Measurements from ENCODE around the gene PLCH1.

The PLCH1 gene

GRCh38 chr3:155745795-155746550, 1.1 kb upstream of the PLCH1 start:
- peak; percentile 37 for DNase-seq

- peak; percentile 58 for DNase-seq
These were observed 753 bp downstream of the PLCH1 start for GRCh38 chr3:155744010-155744625.

GRCh38 chr3:155743606-155744005, 1.3 kb downstream of the PLCH1 start:
- no peak for DNase-seq

DNA sequence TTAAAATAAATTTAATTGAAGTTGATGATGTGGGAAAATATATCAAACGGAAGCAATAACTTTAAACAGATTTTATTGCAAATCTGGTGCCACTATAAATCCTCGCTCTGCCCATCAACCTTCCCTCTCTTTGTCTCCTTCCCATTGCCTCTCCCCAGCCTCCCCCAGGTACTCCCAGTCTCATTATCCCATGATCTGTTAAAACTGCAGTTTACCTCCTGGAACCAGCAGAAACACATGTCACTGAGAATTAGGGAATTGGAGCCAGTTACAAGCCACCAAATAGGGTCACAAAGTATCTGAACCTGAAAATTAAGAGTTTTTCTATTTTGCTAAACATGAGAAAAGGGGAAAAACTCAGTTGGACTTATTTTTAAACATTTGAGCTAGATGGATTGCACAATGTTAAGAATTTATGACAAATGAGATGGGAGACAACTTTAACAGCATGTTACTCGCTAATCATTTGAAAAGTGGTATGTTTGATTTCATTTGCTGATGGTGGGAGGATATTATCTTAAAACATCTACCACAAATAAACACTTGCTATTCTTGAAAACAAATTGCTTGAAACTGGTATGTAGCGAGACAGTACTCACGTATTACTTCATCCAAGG, 2.4 kb downstream of the PLCH1 start:
- no peak for DNase-seq

DNA sequence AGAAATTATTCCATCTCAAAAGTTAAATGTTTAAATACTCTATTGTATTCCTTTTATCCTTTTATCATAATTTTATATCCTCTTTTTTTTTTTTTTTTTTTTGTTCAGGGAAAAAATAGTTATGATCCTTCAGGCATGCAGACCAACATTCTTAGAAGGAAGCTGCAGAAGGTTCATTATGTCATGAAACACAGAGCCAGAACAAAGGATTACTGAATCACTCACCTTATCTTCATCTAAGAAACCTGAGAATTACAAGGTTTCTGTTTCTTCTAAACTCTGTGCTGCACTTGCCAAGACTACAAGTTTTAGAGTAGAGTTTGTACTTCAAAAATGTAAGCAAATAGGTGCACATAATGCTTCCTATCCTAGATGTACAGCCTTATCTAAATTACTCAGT, 3.3 kb downstream of the PLCH1 start:
- DNase-seq, result no peak

- DNase-seq, result no peak
These were observed 3.8 kb downstream of the PLCH1 start for GRCh38 chr3:155741101-155741500.

GRCh38 chr3:155739154-155739553, 5.7 kb downstream of the PLCH1 start:
- DNase-seq, result no peak

DNA sequence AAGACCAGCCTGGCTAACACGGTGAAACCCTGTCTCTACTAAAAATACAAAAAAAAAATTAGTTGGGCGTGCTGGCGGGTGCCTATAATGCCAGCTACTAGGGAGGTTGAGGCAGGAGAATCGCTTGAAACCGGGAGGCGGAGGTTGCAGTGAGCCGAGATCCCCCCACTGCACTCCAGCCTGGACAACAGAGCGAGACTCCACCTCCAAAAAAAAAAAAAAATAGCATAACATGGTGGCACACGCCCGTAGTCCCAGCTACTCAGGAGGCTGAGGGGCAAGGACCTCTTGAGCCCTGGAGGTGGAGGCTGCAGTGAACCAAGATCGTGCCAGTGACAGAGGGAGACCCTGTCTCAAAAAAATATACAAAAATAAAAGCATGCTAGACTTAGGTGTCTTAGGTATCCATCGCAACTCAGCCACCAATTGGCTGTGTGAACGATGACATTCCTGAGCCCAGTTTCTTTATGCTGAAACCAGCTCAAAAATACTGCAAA, 6.2 kb downstream of the PLCH1 start:
- DNase-seq, result no peak

DNA sequence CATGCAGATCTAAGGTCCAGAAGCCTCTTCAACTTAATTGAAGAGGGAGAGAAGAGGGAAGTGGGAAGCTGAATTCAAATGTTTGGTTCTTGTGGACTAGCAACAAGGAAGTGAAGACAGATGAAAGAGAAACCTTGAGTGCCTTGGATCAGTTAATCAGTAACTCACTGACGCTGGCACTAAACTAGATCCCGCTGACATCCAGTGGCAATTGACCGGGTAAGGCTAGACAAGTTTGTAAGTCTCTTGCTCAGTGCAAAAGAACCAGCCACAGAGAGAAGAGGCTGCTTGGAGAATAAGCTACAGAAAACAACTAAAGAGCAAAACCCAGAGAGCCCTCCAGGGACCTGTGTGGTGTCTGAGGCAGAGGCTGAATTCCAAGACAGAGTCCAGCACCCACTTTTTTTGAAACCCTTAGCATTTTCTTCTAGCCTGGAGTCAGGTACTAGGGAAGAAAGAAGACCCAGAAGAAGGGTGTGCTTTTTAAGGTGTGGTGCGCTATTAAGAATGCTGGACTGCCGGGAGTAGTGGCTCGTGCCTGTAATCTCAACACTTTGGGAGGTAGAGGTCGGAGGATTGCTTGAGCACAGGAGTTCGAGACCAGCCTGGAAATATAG, 6.9 kb downstream of the PLCH1 start:
- peak; percentile 23 for DNase-seq

GRCh38 chr3:155736381-155736780, 8.5 kb downstream of the PLCH1 start:
- DNase-seq, result no peak

- no peak for DNase-seq
These were observed 14.0 kb downstream of the PLCH1 start for GRCh38 chr3:155730843-155731242.

DNA sequence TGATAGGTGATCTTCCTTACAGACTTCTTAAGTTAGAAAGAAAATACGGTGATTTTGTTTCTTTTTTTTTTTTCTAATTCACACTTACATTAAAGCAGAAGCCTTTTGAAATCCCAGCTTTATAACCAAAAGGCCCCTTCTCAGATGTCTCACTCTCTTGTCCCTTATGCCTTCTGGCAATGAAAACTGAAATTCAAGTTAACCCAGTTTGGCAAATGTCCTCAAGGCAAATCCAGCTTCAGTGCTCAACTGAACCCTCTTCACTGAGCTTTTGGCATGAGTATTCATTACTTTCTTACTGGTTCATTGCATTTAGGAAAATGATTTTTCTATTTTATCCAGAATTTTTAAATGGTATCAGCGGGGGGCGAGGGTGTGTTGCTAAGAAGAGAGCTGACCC, 17.0 kb downstream of the PLCH1 start:
- DNase-seq, result no peak

DNA sequence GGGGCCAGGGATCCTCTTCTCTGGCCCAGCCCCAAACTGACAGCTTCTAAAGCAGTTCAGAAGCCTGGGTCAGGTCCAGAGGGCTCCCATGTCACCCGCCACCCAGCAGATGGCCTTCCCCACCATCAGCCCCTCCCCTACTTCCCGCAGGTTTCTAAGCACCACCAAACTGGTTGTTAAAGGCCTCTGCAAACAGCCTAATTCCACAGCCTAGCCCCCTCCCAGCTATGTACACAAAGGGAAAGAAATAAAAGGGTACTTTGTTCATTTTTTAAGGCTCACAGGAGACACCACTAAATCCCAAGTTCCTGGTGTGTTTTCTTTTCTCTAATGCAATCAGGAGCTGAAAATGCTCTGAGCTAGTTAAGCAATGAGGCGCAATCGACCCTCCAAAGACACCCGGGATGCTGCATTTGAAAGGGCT, 30.6 kb downstream of the PLCH1 start:
- DNase-seq, result no peak

DNA sequence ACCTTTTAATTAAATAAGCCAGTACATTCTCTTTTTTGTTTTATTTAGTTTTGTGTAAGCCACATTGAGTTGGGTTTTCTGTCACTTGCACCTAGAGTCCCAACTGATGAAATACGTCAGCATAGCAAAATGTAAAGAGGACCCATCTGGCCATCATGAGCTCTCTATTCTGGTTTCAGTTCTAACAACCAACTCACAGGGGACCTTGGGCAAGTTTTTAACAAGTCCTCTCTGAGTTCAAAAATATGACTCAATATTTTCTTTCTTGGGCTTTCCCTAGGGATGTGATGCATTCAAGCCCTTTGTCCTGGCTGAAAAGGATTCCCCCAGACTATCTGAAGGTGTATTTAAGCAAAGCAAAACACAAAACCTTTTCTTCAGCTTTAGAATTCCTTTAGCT, 32.9 kb downstream of the PLCH1 start:
- DNase-seq, result no peak

DNA sequence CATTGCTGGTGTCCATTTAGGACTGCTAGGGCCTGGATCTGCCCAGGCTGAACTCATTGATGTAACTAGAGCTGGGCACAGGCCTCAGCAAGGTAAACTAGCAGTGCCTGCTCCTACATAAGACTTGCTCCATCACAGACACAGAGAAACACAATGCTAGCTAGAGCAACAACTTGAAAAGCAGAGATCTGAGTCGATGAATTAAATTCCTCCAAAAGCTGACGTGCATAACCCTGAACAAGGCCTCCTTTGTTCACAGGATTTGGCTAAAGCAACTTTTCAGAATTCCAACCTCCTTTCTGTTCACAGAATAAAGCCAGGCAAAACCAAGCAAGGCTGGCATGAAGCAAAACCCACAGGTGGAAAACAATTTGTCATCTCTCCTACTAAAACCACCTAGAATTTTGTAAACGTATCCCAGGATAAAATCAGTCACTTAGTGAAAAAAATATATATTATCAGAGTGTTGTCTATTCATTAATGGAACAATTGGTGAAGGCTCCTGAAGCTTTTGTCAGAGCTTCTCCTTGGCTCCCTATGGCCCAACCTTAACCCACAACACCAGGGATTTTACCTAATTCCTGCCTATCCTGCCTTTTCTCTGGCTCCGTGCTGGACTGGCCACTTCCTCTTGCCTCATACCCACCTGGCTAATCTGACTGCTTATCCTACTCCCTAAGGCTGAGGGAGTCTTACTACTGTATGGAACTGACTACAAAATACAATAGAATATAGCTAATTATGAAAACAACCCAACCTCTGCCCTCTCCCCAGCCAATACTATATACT, 39.9 kb downstream of the PLCH1 start:
- no peak for DNase-seq

- DNase-seq, result no peak
These were observed 40.8 kb downstream of the PLCH1 start for GRCh38 chr3:155704061-155704460.

DNA sequence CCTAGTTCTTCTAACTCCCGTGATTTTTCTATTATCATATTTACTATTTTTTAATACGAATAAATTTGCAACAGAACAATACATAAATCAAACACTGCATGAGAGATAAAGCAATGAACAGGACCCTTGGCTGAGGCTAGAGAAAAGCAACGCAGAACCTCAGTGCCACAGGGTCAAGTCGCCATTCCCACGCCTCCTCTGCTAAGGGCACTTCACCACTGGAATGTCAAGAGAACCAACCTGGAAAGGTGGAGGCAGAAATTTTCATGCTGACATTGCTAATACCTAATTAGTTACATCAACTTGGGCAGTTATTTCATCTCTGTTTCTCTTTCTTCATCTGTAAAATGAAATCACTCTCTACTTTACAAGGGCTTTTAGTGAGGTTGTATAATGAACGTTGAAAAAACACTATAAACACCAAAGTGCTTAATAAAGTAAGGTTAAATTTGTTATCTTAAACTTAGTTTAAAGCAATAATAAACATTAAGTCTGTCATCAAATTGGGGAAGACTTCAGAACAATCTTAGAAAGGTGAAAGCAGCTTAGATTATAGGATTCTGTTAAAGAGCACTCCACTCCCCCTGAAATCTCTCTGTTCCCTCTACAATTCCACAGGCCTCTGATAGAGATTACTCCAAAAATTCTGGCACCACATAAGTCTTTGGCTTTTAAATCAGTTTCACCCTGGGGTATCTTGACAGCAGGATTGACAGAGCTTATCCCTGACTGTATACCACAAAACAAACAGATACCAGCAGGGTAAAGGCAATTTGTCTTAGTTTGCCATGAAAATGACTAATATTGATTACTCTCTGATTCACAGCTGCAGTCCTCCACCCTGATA, 41.9 kb downstream of the PLCH1 start:
- no peak for DNase-seq

GRCh38 chr3:155701882-155702465, 42.9 kb downstream of the PLCH1 start:
- no peak for DNase-seq

GRCh38 chr3:155697542-155697941, 47.3 kb downstream of the PLCH1 start:
- DNase-seq, result no peak

DNA sequence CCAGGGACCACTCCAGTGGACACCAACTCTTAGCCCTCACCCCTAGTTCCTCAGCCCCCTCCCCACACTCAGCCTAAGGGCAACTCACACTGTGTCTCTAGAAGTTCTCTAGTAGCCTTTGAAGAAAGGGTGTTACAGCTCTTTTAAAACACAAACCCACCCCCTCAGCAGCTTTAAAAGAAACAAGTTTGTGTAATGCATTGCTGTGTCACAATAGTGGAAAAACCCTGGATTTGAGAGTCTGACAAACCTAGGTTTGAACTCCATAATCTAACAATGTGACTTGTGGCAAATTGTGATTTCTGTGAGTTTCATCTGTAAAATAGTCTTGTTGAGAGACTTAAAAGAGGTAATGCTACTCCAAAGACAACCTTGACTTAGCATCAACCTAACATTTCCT, 54.0 kb downstream of the PLCH1 start:
- no peak for DNase-seq

GRCh38 chr3:155688481-155688880, 56.4 kb downstream of the PLCH1 start:
- DNase-seq, result no peak
